Fibroblast of skin of right quadriceps (primary cell): ENCODE data around the gene NCOA1.
A peak's percentile ranks its signal among the peaks of the same experiment; 100 is the strongest.
"Not testable (repeated sequence)": the region's sequence is repeated elsewhere in the genome, so short reads cannot be mapped to it uniquely, and the experiment has no call there.

Experiments
- DNase-seq: peaks from one replicate; pipeline ENCODE4 v3.0.0-alpha.2; 2013

NCOA1 gene

DNA sequence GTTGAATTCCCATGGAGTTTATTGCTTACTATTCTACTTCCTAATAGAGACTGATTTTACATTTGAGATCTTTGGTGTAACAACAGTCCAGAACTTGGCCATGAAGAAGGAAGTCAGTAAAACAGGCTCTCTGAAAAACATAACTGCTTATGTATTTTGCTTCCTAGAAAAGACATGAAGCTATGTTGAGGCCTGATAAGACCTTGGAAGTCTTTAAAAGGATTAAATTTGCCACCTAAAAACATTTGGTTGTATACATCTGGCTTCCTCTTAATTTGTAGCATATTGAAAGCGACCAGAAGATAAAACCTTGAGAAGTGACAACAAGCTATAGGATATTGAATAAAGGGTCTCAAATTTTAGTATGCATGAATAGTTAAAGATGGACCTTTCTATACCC, 265.7 kb downstream of the NCOA1 start:
- no peak for DNase-seq

DNA sequence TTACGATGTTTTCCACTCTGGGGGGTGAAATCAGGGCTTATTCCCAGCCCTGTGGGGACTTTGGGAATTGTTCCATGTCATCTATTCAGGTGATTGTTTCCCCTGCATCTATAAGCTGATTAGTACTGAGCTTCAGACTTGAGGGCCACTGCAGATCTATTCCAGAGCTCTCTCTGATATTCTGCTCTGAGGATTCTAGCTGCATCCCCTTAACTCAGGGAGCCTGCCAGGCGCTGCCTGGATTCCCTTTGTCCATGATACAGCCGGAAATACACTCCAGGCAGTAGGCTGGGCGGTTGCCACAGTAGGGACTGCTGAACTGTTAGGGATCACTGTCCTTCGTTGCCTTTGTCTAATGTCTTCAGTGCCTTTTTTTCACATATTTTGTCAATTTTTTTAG, 270.8 kb downstream of the NCOA1 start:
- DNase-seq = no peak

DNA sequence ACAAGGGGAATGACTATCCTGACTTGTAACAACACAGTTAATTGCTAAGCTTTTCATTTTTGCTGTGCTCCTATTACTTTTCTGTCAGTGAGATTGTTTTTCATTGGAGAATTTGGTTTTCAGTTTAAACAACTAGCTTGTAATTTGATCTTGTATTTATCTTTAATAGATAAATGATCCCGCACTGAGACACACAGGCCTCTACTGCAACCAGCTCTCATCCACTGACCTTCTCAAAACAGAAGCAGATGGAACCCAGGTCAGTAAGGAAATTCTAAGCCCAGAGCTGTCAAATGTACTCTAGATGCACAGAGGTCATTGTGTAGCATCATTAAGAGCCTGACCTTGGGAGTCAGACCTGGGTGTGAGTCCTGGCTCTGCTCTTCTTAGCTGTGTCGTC, 271.5 kb downstream of the NCOA1 start:
- DNase-seq = no peak

DNA sequence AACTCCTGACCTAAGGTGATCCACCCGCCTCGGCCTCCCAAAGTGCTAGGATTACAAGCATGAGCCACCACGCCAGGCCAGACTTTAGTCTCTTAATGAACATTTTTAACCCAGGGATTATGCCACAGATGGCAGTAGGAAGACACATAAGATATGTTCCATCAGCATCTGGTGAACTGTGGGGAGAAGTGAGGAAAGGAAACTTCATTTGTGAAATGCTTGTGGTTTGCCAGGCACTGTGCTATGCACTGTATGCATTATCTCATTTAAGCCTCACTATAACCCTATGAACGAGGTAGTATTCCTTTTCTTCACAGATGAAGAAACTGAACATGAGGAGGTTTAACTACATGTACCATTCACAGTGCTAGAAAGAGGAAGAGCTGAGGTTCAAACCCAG, 272.8 kb downstream of the NCOA1 start:
- no peak for DNase-seq

DNA sequence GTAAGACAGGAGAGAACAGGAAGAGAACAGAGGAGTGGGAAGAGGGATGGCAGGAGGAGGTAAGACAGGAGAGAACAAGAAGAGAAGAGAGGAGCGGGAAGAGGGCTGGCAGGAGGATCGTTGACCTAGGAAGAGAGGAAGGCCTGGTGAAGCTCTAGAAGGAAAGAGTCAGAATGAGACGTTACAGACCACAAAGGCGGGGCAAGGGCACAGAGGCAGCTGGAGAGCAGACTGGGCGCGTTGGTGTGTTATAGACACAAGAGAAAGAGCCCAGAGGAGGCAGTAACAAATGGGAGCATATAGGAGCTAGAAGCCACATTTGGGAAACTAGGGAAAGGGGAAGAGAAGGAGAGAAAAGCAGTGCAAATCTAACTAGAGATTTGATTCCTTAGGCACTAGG, 275.6 kb downstream of the NCOA1 start:
- no peak for DNase-seq

DNA sequence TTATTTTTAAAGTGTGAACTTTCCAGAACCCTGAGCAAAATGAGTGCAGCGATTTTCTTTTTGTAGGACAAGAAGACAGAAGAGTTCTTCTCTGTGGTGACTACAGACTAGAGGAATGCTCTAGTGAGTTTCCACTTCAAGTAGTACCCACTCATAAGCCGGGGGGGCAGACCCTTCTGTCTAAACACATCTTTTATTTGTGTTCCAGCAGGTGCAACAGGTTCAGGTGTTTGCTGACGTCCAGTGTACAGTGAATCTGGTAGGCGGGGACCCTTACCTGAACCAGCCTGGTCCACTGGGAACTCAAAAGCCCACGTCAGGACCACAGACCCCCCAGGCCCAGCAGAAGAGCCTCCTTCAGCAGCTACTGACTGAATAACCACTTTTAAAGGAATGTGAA, 277.0 kb downstream of the NCOA1 start:
- no peak for DNase-seq

DNA sequence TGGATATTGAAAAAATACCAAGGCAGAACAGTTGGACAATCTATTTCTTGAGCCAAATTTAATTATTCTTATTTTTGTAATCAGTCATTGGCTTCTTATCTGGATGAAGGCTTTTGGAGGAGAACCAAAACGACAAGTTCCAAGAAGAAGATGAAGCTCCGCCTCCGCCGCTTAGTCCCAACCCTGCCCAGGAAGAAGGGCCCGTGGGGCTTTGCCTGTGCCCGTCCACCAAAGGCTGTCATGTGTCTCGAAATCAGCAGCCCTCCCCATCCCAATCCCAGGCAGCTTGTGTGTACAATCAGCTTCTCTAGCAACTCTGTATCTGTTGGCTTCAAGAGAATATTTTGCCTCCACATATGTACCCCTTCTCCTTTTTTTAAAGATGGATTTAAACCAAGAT, 277.5 kb downstream of the NCOA1 start:
- DNase-seq = no peak

DNA sequence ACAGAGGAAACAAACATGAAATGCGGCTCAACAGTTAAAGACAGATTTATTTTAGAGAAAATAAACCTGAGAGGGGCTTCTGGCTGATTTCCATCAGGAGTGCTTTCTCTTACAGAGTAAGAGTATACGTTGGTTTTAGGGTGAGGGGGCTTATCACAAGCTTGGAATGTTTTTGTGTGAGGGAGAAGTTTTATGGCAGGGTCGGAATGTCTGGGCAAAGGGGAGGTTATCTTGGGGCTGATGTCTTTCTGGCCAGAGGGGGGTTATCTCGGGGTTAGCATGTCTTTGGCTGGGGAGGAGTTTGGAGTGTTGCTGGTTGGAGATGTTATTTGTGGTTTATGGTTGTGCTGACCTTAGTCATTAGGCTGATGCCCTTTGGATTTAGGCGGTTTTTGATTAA, 280.0 kb downstream of the NCOA1 start:
- no peak for DNase-seq

DNA sequence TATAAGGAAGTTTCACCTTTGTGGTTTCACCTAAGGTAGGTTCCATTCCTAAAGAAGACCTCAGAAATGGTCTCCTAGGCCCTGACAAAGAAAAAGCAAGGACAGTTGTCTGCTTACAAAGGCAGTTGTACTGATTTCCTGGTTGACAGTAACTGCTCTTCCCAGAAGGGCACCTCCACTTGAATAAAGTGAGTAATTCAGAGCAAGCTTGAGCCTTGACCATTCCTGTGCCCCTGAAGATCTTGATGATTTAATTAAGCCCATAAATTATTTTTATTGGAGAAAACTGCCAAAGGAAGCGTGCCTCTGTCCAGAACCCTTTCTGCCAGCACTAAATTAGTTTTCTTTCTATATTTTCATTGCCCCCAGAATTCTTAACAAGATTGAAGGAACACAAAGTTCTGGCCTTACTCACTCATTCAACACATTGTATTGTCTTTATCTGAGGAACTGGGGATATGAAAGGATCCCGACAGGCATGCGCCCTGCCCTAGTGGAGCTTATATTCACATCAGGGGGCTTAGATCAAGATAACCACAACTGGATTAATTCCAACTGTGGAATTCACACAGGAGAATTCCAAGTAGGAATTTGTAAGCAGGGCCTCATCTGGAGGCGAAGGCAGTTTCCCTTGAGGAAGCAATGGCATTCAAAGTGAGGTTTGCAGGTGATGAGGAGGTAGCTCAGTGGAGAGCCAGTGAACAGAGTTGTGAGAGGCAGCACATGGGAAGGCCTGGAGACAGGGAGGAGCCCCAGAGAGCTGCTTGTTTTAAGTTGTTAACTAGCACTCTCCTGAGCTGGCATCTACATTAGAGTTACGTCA, 280.9 kb downstream of the NCOA1 start:
- peak; percentile 63 for DNase-seq

DNA sequence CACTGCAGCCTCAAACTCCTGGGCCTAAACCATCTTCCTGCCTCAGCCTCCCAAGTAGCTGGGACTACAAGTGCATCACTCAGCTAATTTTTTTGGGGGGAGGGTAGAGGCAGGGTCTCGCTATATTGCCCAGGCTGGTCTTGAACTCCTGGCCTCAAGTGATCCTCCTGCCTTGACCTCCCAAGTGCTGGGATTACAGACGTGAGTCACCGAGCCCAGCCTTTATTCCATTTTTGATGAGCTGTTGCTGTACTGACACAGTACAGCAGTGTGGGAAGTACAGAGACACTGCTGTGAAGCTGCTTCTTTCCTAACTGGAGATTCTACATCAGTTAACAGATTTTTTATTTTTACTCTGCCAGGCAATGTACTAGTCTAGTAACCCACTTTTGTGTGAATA, 283.3 kb downstream of the NCOA1 start:
- no peak for DNase-seq

DNA sequence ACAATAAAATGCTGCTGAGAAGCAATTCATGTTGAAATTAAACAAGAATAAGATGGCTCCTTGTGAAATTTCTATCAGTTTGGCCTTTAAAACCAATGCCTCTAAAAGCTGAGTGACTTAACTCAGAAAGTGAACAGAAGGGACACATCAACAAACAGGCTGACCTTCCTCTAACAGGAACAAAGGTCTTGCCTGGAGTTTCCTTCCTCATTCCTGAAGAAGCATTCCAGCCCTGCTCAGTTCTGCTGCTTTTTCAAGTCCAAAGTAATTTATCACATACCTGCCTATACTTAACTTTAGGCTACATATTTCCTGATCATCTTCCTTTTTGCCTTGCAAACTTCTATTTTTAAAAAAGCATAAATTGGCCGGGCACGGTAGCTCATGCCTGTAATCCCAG, 288.1 kb downstream of the NCOA1 start:
- DNase-seq = no peak

DNA sequence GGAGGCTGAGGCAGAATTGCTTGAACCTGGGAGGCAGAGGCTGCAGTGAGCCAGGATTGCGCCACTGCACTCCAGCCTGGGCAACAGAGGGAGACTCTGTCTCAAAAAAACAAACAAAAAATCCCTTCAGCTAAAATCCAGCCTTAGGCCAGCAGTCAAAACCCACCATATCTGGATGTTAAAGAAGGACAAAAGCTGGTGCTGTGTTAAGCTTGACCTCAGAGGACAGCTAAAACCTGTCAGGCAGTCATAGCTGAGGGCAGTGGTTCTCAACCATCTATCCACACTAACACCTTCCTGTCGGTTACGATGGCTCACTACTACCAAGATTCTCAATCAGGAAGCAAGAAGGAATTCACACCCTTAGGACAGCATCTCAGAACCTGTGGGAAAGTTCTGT, 292.6 kb downstream of the NCOA1 start:
- DNase-seq = no peak

DNA sequence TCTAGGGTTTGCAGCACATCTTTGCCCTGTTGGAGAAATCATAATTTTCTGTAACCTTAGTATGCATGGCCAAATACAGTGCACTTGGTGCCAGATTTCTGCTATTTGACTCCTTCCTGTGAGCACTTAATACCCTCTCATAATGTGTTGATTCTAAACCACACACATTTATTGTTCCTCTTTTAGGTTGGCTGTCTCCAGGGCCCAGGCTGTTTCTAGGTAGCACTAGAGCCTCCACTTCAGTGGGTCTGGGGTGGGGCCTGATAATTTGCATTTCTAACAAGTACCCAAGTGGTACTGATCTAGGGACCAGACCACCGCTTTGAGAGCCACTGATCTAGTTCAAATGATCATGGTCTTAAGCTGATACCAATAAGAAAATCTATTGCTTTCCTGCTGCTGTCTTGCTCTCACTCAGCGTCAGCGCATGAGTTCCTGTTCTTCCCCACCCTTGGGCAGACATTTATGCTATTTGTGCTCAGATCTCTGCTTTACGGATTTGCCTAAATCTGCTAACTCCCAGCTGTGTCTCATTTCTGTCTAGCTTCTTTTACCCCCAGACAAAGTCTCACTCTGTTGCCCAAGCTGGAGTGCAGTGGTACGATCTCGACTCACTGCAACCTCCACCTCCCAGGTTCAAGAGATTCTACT, 294.7 kb downstream of the NCOA1 start:
- no peak for DNase-seq

DNA sequence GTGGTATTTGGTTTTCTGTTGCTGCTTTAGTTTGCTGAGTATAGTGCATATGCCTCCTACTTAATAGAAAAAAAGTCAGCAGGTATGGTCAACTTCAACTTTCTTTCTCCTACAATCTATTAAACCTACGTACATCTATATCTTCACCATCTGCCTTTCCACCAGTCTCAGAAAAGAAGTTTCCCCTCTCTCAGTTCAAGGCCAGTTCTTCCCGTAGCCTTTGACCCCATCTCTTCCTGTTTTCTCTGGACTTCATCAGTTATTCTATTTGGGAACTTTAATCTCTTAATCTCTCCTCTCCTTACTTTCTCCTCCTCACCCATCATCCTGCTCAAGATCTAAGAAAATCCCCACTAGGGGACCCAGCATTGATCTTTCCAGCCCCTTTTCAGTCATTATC, 296.5 kb downstream of the NCOA1 start:
- no peak for DNase-seq

DNA sequence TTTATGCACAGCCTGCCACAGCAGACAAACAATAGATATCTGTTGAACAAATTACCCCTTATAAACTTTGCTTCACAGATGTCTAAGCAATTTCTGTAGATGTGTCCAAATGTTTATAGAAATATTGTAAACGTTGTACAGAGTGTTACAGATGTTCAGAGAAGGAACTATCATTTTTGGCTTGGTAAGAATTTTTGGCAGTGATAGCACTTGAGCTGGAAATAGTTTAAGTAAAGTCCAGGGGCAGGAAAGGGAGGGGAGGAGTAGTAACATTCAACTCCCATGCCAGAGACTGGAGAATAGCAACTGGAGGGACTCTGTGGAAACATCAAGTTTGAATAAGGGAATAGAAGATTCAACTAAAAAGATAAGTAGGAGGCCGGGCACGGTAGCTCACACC, 297.8 kb downstream of the NCOA1 start:
- no peak for DNase-seq

DNA sequence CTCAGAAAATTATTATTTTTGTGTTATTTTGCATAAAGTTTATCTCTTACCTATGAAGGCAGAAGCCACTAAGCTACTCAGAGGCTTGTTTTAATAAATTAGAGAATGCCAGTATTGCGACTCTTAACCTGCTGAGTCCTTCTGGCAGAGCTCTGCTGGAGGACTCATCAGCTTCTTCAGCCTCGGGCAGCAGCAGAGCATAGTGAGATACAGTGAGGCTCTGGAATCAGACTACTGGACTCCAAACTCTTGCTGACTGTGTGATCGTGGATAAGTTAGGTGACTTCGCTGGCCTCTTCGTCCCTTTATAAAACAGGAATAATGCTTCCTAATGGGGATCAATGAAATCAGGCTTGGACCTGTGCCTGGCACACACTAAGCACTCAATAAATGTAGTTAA, 300.4 kb downstream of the NCOA1 start:
- no peak for DNase-seq

DNA sequence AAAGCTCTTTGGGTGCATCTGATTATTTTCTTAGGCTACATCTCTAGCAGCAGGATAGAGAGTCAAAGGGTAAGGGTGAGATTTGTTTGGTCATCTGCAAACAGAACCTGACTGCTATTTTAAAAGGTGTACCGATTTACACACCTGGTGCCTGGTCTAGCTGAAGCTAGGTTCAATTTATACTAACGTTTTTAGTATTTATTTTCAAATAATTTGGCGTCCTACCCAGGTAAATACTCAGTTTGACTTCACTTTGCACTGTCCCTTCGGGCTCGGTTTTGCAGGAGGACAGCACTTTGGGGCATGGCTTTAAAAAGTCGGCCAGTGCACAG, 301.5 kb downstream of the NCOA1 start:
- DNase-seq = no peak

DNA sequence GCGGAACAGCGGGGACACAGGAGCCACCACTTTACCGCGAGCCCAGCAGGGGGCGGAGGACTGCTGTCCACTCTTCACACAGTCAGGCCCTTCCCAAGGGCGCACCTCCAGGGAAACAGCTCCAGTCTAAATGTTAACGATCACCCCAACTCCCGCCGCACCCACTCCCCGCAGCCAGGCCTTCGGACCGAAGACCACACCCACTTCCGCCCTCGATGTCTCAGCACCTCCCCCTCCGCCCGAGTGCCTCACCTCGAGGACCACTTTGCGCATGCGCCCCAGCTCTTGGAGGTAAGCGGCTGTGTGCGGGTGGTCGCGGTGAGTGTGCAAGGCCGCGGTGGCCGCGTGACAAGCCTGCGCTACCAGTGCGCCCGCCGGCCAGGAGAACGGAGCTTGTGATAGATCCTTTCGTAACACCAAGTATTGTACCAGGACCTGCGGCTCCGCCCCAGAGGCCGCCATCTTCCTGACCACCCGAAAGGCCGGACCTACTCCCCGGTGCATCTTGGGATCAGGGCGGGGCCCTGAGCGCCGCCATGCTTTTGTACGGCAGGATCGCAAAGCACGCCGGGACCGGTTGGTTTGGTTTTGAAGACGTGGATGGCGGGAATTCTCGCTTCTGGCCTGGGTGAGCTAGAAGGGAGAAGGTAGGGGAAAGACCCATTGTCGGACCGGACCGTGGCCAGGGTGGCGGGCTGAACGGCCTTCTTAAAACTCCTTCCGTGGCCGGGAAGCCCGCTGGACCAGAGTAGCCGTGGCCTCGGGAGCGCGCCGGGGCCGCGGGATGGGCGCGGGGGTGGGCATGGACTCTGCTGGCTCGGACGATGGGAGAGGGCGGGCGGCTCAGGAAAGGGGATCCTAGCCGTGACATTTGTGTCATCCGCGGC, 302.1 kb downstream of the NCOA1 start, which contains the start of the genes CENPO and PTRHD1:
Gene CENPO (plus strand): TSS at position 552 of the 887 bp plus-strand sequence. CDS start 495 bp downstream, outside the sequence.
Gene PTRHD1 (minus strand): TSS at position 518 of the 887 bp plus-strand sequence. CDS start 14 bp downstream, at position 504.
- DNase-seq = peak; percentile 96

DNA sequence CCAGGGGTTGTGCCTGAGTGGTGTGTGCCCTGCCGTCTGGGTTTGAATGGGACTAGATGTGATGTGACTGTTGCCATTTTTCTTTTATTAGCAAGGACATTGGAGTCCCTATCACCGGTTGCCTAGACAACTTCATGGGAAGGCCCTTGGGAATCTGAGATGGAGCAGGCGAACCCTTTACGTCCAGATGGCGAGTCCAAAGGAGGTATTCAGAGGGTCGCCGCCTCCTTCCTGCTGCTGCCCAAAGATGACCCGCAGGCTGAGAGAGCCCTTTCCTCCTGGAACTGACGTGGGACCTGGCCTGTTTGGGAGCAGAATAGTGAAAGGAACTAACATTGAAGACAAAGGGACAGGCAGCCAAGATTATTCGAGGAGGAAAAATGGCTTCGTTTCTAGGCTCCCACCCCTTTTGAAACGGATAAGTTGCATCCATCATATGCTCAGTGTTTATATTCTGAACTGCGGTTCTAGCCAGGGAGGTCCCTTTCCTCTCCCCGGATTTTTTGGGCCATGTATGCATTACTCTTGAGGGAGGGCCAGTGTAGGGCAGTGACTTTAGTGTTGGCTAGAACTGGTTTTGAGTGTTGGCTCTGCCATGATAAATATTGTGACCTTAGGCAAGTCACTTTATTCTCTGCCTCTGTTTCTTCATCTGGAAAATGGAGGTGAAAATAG, 302.8 kb downstream of the NCOA1 start:
- peak; percentile 39 for DNase-seq

DNA sequence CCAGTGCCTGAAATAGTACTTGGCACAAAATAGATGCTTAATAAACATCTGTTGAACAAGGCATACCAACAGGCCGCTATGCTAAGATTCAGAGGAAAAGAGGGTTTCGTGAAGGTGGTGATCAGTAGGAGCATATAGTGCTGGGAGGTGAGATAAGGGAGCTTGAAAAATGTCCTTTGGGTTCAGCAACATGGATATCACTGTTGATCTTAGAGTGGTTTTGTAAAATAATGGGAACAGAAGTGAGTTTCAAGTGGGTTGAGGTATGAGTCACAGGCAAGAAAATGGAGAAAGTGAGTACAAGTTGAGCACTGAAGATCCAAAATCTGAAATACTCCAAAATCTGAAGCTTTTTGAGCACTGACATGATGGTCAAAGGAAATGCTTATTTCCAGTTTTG, 306.6 kb downstream of the NCOA1 start:
- no peak for DNase-seq

DNA sequence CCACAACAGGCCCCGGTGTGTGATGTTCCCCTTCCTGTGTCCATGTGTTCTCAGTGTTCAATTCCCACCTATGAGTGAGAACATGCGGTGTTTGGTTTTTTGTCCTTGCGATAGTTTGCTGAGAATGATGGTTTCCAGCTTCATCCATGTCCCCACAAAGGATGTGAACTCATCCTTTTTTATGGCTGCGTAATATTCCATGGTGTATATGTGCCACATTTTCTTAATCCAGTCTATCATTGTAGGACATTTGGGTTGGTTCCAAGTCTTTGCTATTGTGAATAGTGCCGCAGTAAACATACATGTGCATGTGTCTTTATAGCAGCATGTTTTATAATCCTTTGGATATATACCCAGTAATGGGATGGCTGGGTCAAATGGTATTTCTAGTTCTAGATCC, 309.4 kb downstream of the NCOA1 start:
- not testable (repeated sequence) for DNase-seq

DNA sequence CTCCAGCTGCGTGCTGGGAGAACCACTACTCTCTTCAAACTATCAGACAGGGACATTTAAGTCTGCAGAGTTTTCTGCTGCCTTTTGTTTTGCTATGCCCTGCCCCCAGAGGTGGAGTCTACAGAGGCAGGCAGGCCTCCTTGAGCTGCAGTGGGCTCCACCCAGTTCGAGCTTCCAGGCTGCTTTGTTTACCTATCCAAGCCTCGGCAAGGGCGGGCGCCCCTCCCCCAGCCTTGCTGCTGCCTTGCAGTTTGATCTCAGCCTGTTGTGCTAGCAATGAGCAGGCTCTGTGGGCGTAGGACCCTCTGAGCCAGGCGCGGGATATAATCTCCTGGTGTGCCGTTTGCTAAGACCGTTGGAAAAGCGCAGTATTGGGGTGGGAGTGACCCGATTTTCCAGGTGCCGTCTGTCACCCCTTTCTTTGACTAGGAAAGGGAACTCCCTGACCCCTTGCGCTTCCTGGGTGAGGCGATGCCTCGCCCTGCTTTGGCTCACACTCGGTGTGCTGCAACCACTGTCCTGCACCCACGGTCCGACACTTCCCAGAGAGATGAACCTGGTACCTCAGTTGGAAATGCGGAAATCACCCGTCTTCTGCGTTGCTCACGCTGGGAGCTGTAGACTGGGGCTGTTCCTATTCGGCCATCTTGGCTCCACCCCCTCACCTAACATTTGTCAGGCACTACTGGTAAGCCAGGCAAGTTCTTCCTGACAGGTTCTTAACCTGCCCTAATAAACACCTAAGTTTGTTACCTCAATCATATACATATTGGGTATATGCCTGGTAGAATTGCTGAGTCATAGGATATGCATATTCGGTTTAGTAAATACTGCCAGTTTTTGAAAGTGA, 315.0 kb downstream of the NCOA1 start:
- DNase-seq = not testable (repeated sequence)
